Activated T-cell treated with anti-CD3 and anti-CD28 coated beads for 1 hour (primary cell): ENCODE data around the gene BMPR1B.

ENCODE experiments used
- DNase-seq: peaks from one replicate; pipeline ENCODE4 v3.0.0-alpha.2; 2020; ENCODE audit warnings: low read depth

BMPR1B gene

GRCh38 chr4:94960708-94961107 is 203.0 kb downstream of the BMPR1B start:
- DNase-seq: no peak

- no peak for DNase-seq
Measured at GRCh38 chr4:94961420-94961819, 203.7 kb downstream of the BMPR1B start.

GRCh38 chr4:94962484-94962883 is 204.7 kb downstream of the BMPR1B start:
- no peak for DNase-seq

- DNase-seq: no peak
Measured at GRCh38 chr4:94965852-94966251, 208.1 kb downstream of the BMPR1B start.

GRCh38 chr4:94968493-94968892 is 210.7 kb downstream of the BMPR1B start:
- DNase-seq: no peak

GRCh38 chr4:94970650-94971049 is 212.9 kb downstream of the BMPR1B start:
- no peak for DNase-seq

- DNase-seq: no peak
Measured at GRCh38 chr4:94974773-94975172, 217.0 kb downstream of the BMPR1B start.

- DNase-seq: no peak
Measured at GRCh38 chr4:94976371-94977011, 218.7 kb downstream of the BMPR1B start.

- DNase-seq: no peak
Measured at GRCh38 chr4:94978904-94979303, 221.1 kb downstream of the BMPR1B start.

GRCh38 chr4:94979621-94980020 is 221.9 kb downstream of the BMPR1B start:
- DNase-seq: no peak

- no peak for DNase-seq
Measured at GRCh38 chr4:94995684-94996394, 238.1 kb downstream of the BMPR1B start.

GRCh38 chr4:95000076-95000648 is 242.4 kb downstream of the BMPR1B start:
- DNase-seq: no peak

GRCh38 chr4:95004912-95005311 is 247.2 kb downstream of the BMPR1B start:
- DNase-seq: no peak

GRCh38 chr4:95007998-95008397 is 250.2 kb downstream of the BMPR1B start:
- DNase-seq: no peak

- no peak for DNase-seq
Measured at GRCh38 chr4:95013236-95013635, 255.5 kb downstream of the BMPR1B start.

- no peak for DNase-seq
Measured at GRCh38 chr4:95014068-95014467, 256.3 kb downstream of the BMPR1B start.

- no peak for DNase-seq
Measured at GRCh38 chr4:95017305-95018064, 259.7 kb downstream of the BMPR1B start.

GRCh38 chr4:95018785-95019184 is 261.0 kb downstream of the BMPR1B start:
- DNase-seq: no peak

- no peak for DNase-seq
Measured at GRCh38 chr4:95020521-95020920, 262.8 kb downstream of the BMPR1B start.

- DNase-seq: no peak
Measured at GRCh38 chr4:95021099-95021498, 263.3 kb downstream of the BMPR1B start.

GRCh38 chr4:95023110-95023509 is 265.4 kb downstream of the BMPR1B start:
- DNase-seq: no peak

- DNase-seq: no peak
Measured at GRCh38 chr4:95027905-95028618, 270.3 kb downstream of the BMPR1B start.
